Measurements from ENCODE around the gene PPA2. TPM values are rescaled to one million over a fixed set of nuclear protein-coding genes. Genes with fewer than 3 reads are reported as not detected.

Gene PPA2
- total and polyA plus RNA-seq, 8 donors = 10.5 to 473 (median 85.4) TPM

- H3K36me3 ChIP-seq = no peaks in the 10 kb centered on the region
- peak overlapping the region; percentile 70 to 94 (median 80) for H3K4me3 ChIP-seq
- H3K27ac ChIP-seq = peak overlapping the region; percentile 95 to 100 (median 99)
- TF ChIP-seq EP300 (IDR thresholded peaks at IDR 0.05) = no peak
- no peak for TF ChIP-seq POLR2AphosphoS5 (IDR thresholded peaks at IDR 0.05)
- TF ChIP-seq CTCF (IDR thresholded peaks at IDR 0.05) = no peak
- TF ChIP-seq POLR2A (IDR thresholded peaks at IDR 0.05) = no peak
- WGBS, 5 donors = 3 to 4% (median 3%) methylated on average over 19 of the region's 19 CpGs
- no peak for DNase-seq
- H3K27me3 ChIP-seq = no peaks in the 10 kb centered on the region
- peaks cover 12 to 57% (median 39%) of the 10 kb centered on the region in 4 donors for H3K4me1 ChIP-seq
- intact Hi-C loops (cut with DNase I; ENCODE audit: low total_unique reads) = loop anchor here (5.0 kb wide), 1 partner anchor 331 kb away; no protein-coding TSS in a partner anchor
- no peaks in the 10 kb centered on the region for H3K9me3 ChIP-seq
These were observed 965 bp downstream of the PPA2 start for GRCh38 chr4:105472871-105473323.

DNA sequence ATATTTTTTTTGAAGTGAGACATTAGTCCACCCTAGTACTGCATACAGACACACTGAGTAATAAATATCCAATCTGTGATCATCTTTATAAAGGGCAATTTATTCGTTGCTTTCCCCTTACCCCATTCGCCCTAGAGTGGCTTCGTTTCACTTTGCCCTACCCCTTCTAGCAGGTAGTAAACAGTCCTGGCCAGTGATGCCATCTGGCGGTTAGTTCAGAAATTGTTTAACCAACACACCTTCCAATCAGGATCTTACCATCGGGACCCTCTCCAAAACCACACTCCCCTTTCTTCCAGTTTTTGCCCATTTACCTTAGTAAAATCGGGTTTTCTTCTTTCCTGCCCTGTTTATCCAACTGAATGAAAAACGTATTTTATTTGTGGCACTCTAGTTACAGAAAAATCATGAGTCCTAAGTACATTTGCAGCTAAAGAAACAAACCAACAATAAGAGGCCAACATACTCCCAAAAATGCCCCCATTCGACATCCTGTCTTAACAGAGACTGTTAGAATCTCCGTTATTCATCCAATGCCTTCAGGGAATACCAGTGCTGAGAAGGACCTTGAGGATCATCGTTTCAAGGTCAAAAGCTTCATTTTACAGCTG, 2.2 kb downstream of the PPA2 start:
- TF ChIP-seq EP300 (IDR thresholded peaks at IDR 0.05) (no peak), POLR2AphosphoS5 (IDR thresholded peaks at IDR 0.05) (peak in 1 of 3 donors; percentile 66), CTCF (IDR thresholded peaks at IDR 0.05) (peak in 5 of 7 experiments; percentile 42 to 75 (median 69)), POLR2A (IDR thresholded peaks at IDR 0.05) (no peak)
- H3K9me3 ChIP-seq = no peaks in the 10 kb centered on the region
- peaks cover 12 to 63% (median 41%) of the 10 kb centered on the region in 4 donors for H3K4me1 ChIP-seq
- H3K36me3 ChIP-seq = peaks cover 0 to 6% (median 2%) of the 10 kb centered on the region in 4 donors
- peak overlapping the region in 3 of 4 donors; percentile 5 to 77 (median 70) for H3K4me3 ChIP-seq
- WGBS, 5 donors = 6 to 10% (median 6%) methylated on average over 10 of the region's 10 CpGs
- peak overlapping the region in 3 of 5 donors; percentile 99 to 100 (median 99) for H3K27ac ChIP-seq
- intact Hi-C loops (cut with DNase I; ENCODE audit: low total_unique reads) = loop anchor here (5.0 kb wide), 1 partner anchor 329 kb away; no protein-coding TSS in a partner anchor
- no peaks in the 10 kb centered on the region for H3K27me3 ChIP-seq
- peak; percentile 74 to 93 for DNase-seq

- TF ChIP-seq EP300 (IDR thresholded peaks at IDR 0.05) = no peak
- no peak for TF ChIP-seq CTCF (IDR thresholded peaks at IDR 0.05)
- no peak for TF ChIP-seq POLR2A (IDR thresholded peaks at IDR 0.05)
- no peak for TF ChIP-seq POLR2AphosphoS5 (IDR thresholded peaks at IDR 0.05)
- intact Hi-C loops (cut with DNase I; ENCODE audit: low total_unique reads) = loop anchor here (5.0 kb wide), 1 partner anchor 328 kb away; no protein-coding TSS in a partner anchor
- Histone ChIP-seq H3K4me3 (no peak overlapping the region), H3K9me3 (no peaks in the 10 kb centered on the region), H3K36me3 (peaks cover 0 to 13% (median 9%) of the 10 kb centered on the region in 4 donors), H3K27me3 (no peaks in the 10 kb centered on the region), H3K27ac (no peak overlapping the region), H3K4me1 (peaks cover 12 to 63% (median 41%) of the 10 kb centered on the region in 4 donors)
- no peak for DNase-seq
- WGBS, 5 donors = 82 to 85% (median 84%) methylated on average over 6 of the region's 6 CpGs
These were observed 3.1 kb downstream of the PPA2 start for GRCh38 chr4:105470766-105471165.

DNA sequence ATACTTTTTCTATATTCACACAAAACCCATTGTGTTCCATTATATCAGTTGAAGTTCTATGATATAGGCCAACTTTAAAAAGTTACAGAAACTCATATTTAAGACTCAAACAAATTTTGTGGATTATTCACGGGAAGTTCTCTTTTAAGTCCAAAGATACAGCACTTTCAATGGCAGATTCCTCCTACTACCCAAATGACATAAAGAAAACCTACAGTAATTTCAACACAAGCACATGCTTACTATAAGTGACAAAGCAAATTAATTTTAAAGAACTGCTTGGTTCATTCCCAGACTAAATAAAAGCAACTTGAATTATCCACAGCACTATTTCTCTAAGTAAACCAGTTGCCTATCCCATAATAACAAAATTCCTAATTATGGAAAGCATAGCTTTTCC, 4.1 kb downstream of the PPA2 start:
- TF ChIP-seq POLR2AphosphoS5 (IDR thresholded peaks at IDR 0.05) = no peak
- no peak for TF ChIP-seq EP300 (IDR thresholded peaks at IDR 0.05)
- no peak for TF ChIP-seq POLR2A (IDR thresholded peaks at IDR 0.05)
- TF ChIP-seq CTCF (IDR thresholded peaks at IDR 0.05) = no peak
- no peak for DNase-seq
- H3K4me1 ChIP-seq = peaks cover 12 to 63% (median 41%) of the 10 kb centered on the region in 4 donors
- WGBS, 5 donors = 76 to 89% (median 83%) methylated on average over 1 of the region's 1 CpG
- H3K9me3 ChIP-seq = no peaks in the 10 kb centered on the region
- peaks cover 0 to 17% (median 12%) of the 10 kb centered on the region in 4 donors for H3K36me3 ChIP-seq
- H3K4me3 ChIP-seq = no peak overlapping the region
- no peaks in the 10 kb centered on the region for H3K27me3 ChIP-seq
- H3K27ac ChIP-seq = no peak overlapping the region
- intact Hi-C loops (cut with DNase I; ENCODE audit: low total_unique reads) = loop anchor here (5.0 kb wide), 1 partner anchor 327 kb away; no protein-coding TSS in a partner anchor
